GM13977 (cell line): ENCODE measurements around the gene GPA33.

Source experiments
- DNase-seq: peaks from one replicate; pipeline ENCODE4 v3.0.0; 2012; ENCODE audit warnings: low spot score
- in situ Hi-C: fragments of 300-500 bp; cut with MboI; formaldehyde crosslinking; loops from one replicate; pipeline ENCODE4 v1.12.0; 2022; ENCODE audit warnings: low sequenced_read_pairs, low pct_unique_long_range_greater_than_20kb, mixed read lengths, inconsistent platforms; ENCODE audit not compliant: unreplicated experiment
- TF ChIP-seq, protein P1 (sequence below): IDR thresholded peaks from 2 replicates; pipeline ENCODE4 v1.5.1; 2012; ENCODE audit warnings: mild to moderate bottlenecking, control low read depth; ENCODE audit not compliant: insufficient read depth; ENCODE audit errors: extremely low read depth, missing control alignments

GPA33 gene

DNA sequence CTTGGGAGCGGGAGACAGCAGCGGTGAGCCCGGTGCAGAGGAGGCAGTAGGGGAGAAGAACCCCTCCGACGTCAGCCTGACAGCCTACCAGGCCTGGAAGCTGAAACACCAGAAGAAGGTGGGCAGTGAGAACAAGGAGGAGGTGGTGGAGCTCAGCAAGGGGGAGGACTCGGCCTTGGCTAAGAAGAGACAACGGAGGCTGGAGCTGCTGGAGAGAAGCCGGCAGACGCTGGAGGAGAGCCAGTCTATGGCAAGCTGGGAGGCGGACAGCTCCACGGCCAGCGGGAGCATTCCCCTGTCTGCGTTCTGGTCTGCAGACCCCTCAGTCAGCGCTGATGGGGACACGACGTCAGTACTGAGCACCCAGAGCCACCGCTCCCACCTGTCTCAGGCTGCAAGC lies 36.6 kb upstream of the GPA33 start:
- in situ Hi-C loops: no loop called here
- TF ChIP-seq, protein P1, sequence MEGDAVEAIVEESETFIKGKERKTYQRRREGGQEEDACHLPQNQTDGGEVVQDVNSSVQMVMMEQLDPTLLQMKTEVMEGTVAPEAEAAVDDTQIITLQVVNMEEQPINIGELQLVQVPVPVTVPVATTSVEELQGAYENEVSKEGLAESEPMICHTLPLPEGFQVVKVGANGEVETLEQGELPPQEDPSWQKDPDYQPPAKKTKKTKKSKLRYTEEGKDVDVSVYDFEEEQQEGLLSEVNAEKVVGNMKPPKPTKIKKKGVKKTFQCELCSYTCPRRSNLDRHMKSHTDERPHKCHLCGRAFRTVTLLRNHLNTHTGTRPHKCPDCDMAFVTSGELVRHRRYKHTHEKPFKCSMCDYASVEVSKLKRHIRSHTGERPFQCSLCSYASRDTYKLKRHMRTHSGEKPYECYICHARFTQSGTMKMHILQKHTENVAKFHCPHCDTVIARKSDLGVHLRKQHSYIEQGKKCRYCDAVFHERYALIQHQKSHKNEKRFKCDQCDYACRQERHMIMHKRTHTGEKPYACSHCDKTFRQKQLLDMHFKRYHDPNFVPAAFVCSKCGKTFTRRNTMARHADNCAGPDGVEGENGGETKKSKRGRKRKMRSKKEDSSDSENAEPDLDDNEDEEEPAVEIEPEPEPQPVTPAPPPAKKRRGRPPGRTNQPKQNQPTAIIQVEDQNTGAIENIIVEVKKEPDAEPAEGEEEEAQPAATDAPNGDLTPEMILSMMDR: no peak

DNA sequence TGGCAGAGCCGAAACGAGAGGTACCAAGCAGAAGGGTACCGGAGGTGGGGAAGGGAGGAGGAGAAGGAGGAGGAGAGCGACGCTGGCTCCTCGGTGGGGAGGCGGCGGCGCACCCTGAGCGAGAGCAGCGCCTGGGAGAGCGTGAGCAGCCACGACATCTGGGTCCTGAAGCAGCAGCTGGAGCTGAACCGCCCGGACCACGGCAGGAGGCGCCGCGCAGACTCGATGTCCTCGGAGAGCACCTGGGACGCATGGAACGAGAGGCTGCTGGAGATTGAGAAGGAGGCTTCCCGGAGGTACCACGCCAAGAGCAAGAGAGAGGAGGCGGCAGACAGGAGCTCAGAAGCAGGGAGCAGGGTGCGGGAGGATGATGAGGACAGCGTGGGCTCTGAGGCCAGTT lies 36.1 kb upstream of the GPA33 start:
- in situ Hi-C loops: no loop called here
- TF ChIP-seq, protein P1: no peak
- no peak for DNase-seq

More for the DNA sequence above, 36.6 kb upstream of the GPA33 start:
- no peak for DNase-seq

DNA sequence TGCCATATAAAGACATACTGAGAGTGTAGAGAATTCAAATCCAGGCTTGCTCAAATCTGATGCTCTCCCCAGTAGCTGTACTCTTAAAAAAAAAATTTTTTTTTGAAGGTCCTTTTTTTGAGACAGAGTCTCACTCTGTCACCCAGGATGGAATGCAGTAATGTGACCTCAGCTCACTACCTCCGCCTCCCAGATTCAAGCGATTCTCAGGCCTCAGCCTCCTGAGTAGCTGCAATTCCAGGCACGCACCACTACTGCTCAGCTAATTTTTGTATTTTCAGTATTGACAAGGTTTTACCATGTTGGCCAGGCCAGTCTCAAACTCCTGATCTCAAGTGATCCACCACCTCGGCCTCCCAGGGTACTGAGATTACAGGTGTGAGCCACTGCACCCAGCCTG lies 32.4 kb upstream of the GPA33 start:
- TF ChIP-seq, protein P1: no peak
- in situ Hi-C loops: no loop called here
- no peak for DNase-seq

DNA sequence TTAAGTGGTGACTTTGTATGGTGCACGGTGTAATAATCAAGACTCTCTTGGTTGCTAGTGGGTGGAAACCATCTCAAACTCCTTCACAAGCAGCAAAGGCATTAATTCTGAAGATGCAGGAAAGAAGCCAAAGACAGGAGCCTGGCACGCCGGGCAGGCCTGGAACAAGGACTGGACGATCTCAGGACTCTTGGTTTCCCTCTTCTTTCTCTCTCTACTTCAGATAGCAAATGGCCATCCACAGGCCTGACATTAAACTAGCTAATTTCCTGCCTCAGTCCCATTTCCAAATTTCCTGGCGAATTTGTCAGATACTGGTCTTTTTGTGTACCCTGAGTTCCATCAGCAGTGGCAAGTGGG lies 31.9 kb upstream of the GPA33 start:
- in situ Hi-C loops: no loop called here
- TF ChIP-seq, protein P1: no peak
- no peak for DNase-seq

DNA sequence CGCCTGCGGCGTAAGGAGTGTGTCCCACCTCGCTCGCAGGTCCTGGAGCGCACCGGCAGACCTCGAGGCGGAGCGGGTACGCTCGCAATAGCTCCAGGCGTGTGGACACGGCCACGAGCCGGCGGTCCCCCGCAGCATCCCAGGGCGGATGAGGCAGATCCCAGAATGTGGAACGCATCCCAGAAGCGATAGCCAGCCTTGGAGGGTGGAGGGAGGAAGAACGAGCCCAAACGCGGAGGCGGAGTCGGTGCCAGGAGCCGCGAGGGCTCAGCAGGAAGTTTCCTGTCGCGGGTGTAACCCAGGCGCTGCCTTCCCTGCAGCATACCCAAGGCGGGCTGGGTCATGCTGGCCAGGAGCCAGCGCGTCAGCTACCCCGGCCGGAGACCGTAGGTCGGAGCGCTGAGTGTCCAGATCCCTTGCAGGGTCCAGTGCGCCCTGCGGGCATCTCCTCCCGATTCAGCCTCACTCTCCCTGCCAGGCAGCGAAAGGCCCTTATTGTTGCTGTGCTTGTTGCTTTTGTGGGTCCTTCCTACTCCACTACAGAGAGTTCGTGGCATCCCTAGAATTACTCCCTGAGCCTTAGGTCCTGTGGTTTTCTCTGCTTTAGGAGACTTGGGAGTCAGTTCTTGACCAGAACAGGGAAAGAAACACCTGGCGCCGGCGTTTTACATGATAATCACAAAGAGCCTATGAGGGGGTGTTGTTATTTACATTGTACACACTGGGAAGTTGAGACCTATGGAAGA lies 31.4 kb upstream of the GPA33 start:
- DNase-seq: no peak
- TF ChIP-seq, protein P1: no peak
- in situ Hi-C loops: no loop called here

DNA sequence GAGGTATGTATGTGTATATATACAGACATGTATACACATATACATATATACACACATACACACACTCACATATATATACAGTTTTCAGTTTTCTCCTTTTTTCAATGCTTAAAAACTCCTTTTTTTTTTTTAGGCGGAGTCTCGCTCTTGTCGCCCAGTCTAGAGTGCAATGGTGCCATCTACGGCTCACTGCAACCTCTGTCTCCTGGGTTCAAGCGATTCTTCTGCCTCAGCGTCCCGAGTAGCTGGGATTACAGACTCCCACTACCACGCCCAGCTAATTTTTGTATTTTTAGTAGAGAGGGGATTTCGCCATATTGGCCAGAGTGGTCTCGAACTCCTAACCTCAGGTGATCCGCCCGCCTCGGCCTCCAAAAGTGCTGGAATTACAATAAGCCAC lies 30.7 kb upstream of the GPA33 start:
- no peak for DNase-seq
- in situ Hi-C loops: no loop called here
- TF ChIP-seq, protein P1: peak; percentile 2
